Dermis blood vessel endothelial cell (primary cell): Measurements from ENCODE around the gene COL9A3. TPM values are rescaled to one million over a fixed set of nuclear protein-coding genes. Genes with fewer than 3 reads are reported as not detected.

ENCODE experiments used
- DNase-seq: peaks from one replicate; pipeline ENCODE4 v3.0.0; 2010
- total RNA-seq: library from RNA; depleted of rRNA; stranded (reverse); fragments of >200 nt; gene quantifications from 2 replicates; pipeline ENCODE4 v1.2.3, GENCODE V29; 2014

The COL9A3 gene
- total RNA-seq, 1 donor from 2014 or later: 1.9 TPM

GRCh38 chr20:62812181-62812906 lies 4.5 kb upstream of the COL9A3 start:
- no peak for DNase-seq

- DNase-seq: no peak
These were observed 4.0 kb upstream of the COL9A3 start for GRCh38 chr20:62812907-62813200.

GRCh38 chr20:62813588-62813987 lies 3.3 kb upstream of the COL9A3 start:
- DNase-seq: no peak

- no peak for DNase-seq
These were observed 2.7 kb upstream of the COL9A3 start for GRCh38 chr20:62814060-62814708.

GRCh38 chr20:62814709-62815065 lies 2.2 kb upstream of the COL9A3 start:
- no peak for DNase-seq

- no peak for DNase-seq
These were observed 1.5 kb upstream of the COL9A3 start for GRCh38 chr20:62815066-62815991.

- no peak for DNase-seq
These were observed 593 bp upstream of the COL9A3 start for GRCh38 chr20:62816031-62816883.

GRCh38 chr20:62817975-62818591 lies 1.2 kb downstream of the COL9A3 start:
- DNase-seq: no peak

- peak; percentile 50 for DNase-seq
These were observed 2.0 kb downstream of the COL9A3 start for GRCh38 chr20:62818592-62819493.

- DNase-seq: peak; percentile 70
These were observed 2.8 kb downstream of the COL9A3 start for GRCh38 chr20:62819494-62820174.

GRCh38 chr20:62820208-62820961 lies 3.5 kb downstream of the COL9A3 start:
- DNase-seq: no peak

GRCh38 chr20:62820962-62821725 lies 4.3 kb downstream of the COL9A3 start:
- DNase-seq: no peak

GRCh38 chr20:62821726-62822210 lies 4.9 kb downstream of the COL9A3 start:
- no peak for DNase-seq

- no peak for DNase-seq
These were observed 5.5 kb downstream of the COL9A3 start for GRCh38 chr20:62822239-62822787.

GRCh38 chr20:62822788-62823651 lies 6.2 kb downstream of the COL9A3 start:
- peak; percentile 57 for DNase-seq

GRCh38 chr20:62823688-62824475 lies 7.0 kb downstream of the COL9A3 start:
- DNase-seq: no peak
